ENCODE measurements around the gene PTPRN2.
"Not testable (repeated sequence)": the region's sequence is repeated elsewhere in the genome, so short reads cannot be mapped to it uniquely, and the experiment has no call there.

The PTPRN2 gene

GRCh38 chr7:158244873-158245723 lies 342.5 kb downstream of the PTPRN2 start:
- DNase-seq: no peak

- no peak for DNase-seq
These were observed 343.2 kb downstream of the PTPRN2 start for GRCh38 chr7:158244430-158244829.

- no peak for DNase-seq
These were observed 345.7 kb downstream of the PTPRN2 start for GRCh38 chr7:158241919-158242318.

- no peak for DNase-seq
These were observed 346.8 kb downstream of the PTPRN2 start for GRCh38 chr7:158240801-158241200.

- DNase-seq: no peak
These were observed 348.2 kb downstream of the PTPRN2 start for GRCh38 chr7:158239290-158239981.

- DNase-seq: no peak
These were observed 348.9 kb downstream of the PTPRN2 start for GRCh38 chr7:158238616-158239289.

- no peak for DNase-seq
These were observed 349.8 kb downstream of the PTPRN2 start for GRCh38 chr7:158237672-158238335.

GRCh38 chr7:158236400-158236799 lies 351.2 kb downstream of the PTPRN2 start:
- no peak for DNase-seq

- DNase-seq: no peak
These were observed 351.8 kb downstream of the PTPRN2 start for GRCh38 chr7:158235862-158236261.

- no peak for DNase-seq
These were observed 357.7 kb downstream of the PTPRN2 start for GRCh38 chr7:158229945-158230344.

GRCh38 chr7:158228986-158229385 lies 358.6 kb downstream of the PTPRN2 start:
- no peak for DNase-seq

GRCh38 chr7:158228131-158228530 lies 359.5 kb downstream of the PTPRN2 start:
- DNase-seq: no peak

- no peak for DNase-seq
These were observed 360.2 kb downstream of the PTPRN2 start for GRCh38 chr7:158227258-158227984.

- DNase-seq: no peak
These were observed 371.4 kb downstream of the PTPRN2 start for GRCh38 chr7:158216198-158216597.

GRCh38 chr7:158209435-158209834 lies 378.2 kb downstream of the PTPRN2 start:
- no peak for DNase-seq

GRCh38 chr7:158206341-158206740 lies 381.3 kb downstream of the PTPRN2 start:
- no peak for DNase-seq

GRCh38 chr7:158204453-158204852 lies 383.2 kb downstream of the PTPRN2 start:
- no peak for DNase-seq

GRCh38 chr7:158203948-158204347 lies 383.7 kb downstream of the PTPRN2 start:
- DNase-seq: not testable (repeated sequence)

GRCh38 chr7:158194365-158194900 lies 393.2 kb downstream of the PTPRN2 start:
- DNase-seq: no peak

- no peak for DNase-seq
These were observed 394.2 kb downstream of the PTPRN2 start for GRCh38 chr7:158193446-158193845.

GRCh38 chr7:158192956-158193355 lies 394.7 kb downstream of the PTPRN2 start:
- DNase-seq: no peak

- DNase-seq: no peak
These were observed 395.3 kb downstream of the PTPRN2 start for GRCh38 chr7:158192184-158192835.
